ENCODE results near the gene SLC12A8.

SLC12A8 gene

DNA sequence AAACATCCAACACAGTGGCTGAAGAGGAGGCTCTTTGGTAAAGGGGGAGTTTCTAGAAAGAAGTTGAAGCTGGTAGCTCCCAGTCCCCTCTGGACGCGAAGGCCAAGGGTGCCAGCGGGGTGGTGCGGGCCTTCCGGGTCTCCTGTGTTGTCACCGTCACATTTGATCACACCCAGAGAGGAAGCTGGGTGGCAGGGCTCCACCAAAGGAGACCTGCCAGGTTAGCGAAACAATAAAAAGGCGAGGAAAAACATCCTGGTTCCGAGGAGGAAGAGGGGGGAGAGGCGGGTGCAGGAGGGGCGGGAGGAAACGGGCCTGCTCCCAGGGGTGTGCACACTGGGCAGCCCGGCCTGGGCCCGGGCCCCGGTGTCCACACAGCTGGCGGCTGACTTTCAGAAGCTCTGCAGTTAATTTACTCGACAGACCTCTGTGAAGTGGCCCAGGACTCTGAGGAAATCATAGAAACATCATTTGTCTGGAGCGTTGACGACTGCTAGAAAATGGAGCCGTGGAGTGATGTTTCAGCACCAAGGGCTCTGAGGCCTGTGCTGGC, 168.9 kb downstream of the SLC12A8 start:
- no peaks in the 10 kb centered on the region for H3K36me3 ChIP-seq (ENCODE audit: insufficient read depth, low read length)

DNA sequence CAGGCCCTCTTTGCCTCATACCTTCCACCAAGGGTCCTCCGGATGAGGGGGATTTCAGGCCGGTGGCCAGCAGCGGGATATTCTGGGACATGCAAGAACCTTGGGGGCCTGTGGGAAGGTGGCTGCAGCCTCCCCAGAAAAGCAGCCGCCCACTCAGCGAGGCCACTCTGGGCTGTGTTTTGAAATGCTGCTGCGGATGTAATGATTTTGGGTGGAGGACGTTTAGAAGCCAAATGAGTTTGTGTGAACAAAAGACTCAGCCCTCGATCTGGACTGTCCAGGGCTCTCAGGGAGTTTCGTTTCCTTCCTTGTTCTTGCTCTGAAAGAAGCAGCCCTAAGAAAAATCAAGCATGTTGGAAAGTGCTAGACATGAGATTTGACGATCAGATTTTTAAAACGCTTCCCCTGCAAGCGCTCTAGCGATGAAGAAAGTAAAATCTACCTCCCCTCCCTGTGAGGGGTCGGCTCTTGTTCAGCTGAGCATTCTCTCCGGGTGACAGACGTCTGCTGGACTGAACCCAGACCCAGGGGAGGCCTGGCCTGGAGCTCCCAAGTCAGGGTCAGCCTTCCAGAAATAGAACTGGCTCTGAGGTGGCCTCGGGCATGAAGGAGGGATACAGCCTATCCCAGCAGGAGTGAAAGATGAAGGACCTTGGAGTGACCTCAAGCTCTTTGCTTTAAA, 169.7 kb downstream of the SLC12A8 start:
- no peaks in the 10 kb centered on the region for H3K79me2 ChIP-seq (ENCODE audit: insufficient read depth, low read length)
- no peaks in the 10 kb centered on the region for H3K36me3 ChIP-seq (ENCODE audit: insufficient read depth, low read length)
- H3K9me3 ChIP-seq (ENCODE audit: insufficient read depth, low read depth, low read length) = no peaks in the 10 kb centered on the region
- TF ChIP-seq, protein P1, sequence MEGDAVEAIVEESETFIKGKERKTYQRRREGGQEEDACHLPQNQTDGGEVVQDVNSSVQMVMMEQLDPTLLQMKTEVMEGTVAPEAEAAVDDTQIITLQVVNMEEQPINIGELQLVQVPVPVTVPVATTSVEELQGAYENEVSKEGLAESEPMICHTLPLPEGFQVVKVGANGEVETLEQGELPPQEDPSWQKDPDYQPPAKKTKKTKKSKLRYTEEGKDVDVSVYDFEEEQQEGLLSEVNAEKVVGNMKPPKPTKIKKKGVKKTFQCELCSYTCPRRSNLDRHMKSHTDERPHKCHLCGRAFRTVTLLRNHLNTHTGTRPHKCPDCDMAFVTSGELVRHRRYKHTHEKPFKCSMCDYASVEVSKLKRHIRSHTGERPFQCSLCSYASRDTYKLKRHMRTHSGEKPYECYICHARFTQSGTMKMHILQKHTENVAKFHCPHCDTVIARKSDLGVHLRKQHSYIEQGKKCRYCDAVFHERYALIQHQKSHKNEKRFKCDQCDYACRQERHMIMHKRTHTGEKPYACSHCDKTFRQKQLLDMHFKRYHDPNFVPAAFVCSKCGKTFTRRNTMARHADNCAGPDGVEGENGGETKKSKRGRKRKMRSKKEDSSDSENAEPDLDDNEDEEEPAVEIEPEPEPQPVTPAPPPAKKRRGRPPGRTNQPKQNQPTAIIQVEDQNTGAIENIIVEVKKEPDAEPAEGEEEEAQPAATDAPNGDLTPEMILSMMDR (conservative IDR thresholded peaks at IDR 0.05; ENCODE audit: low read length) = no peak
- TF ChIP-seq EZH2phosphoT487 (IDR thresholded peaks at IDR 0.05; ENCODE audit: borderline replicate concordance) = no peak
- H4K20me1 ChIP-seq (ENCODE audit: insufficient read depth, low read length, poor library complexity, severe bottlenecking) = peaks cover 3% of the 10 kb centered on the region
- no peaks in the 10 kb centered on the region for H3K9me2 ChIP-seq (replicated peaks; ENCODE audit: low read depth, low read length)
- H3K4me1 ChIP-seq (ENCODE audit: insufficient read depth, low read length, poor library complexity, severe bottlenecking) = no peaks in the 10 kb centered on the region
- no peaks in the 10 kb centered on the region for H3K27me3 ChIP-seq (ENCODE audit: insufficient read depth, low read length, poor library complexity, severe bottlenecking)
- H3F3A ChIP-seq (ENCODE audit: low read depth) = no peaks in the 10 kb centered on the region
- H3K9ac ChIP-seq (ENCODE audit: low read depth, low read length, poor library complexity, severe bottlenecking) = no peak overlapping the region
- no peak overlapping the region for H3K4me3 ChIP-seq (ENCODE audit: low read length, poor library complexity, severe bottlenecking)
- H2AFZ ChIP-seq (ENCODE audit: low read length) = no peak overlapping the region
- H3K4me2 ChIP-seq (ENCODE audit: low read depth, low read length, poor library complexity, severe bottlenecking) = no peak overlapping the region

More for the DNA sequence above, 168.9 kb downstream of the SLC12A8 start:
- Histone ChIP-seq H3K9ac (ENCODE audit: low read depth, low read length, poor library complexity, severe bottlenecking) (no peak overlapping the region), H3K9me3 (ENCODE audit: insufficient read depth, low read depth, low read length) (no peaks in the 10 kb centered on the region), H3K4me2 (ENCODE audit: low read depth, low read length, poor library complexity, severe bottlenecking) (no peak overlapping the region), H3K4me1 (ENCODE audit: insufficient read depth, low read length, poor library complexity, severe bottlenecking) (no peaks in the 10 kb centered on the region), H4K20me1 (ENCODE audit: insufficient read depth, low read length, poor library complexity, severe bottlenecking) (peaks cover 3% of the 10 kb centered on the region), H3K27me3 (ENCODE audit: insufficient read depth, low read length, poor library complexity, severe bottlenecking) (no peaks in the 10 kb centered on the region), H2AFZ (ENCODE audit: low read length) (no peak overlapping the region), H3F3A (ENCODE audit: low read depth) (no peaks in the 10 kb centered on the region), H3K4me3 (ENCODE audit: low read length, poor library complexity, severe bottlenecking) (no peak overlapping the region), H3K9me2 (replicated peaks; ENCODE audit: low read depth, low read length) (no peaks in the 10 kb centered on the region), H3K79me2 (ENCODE audit: insufficient read depth, low read length) (no peaks in the 10 kb centered on the region)
- TF ChIP-seq, protein P1 (conservative IDR thresholded peaks at IDR 0.05; ENCODE audit: low read length) = no peak
- TF ChIP-seq EZH2phosphoT487 (IDR thresholded peaks at IDR 0.05; ENCODE audit: borderline replicate concordance) = no peak

DNA sequence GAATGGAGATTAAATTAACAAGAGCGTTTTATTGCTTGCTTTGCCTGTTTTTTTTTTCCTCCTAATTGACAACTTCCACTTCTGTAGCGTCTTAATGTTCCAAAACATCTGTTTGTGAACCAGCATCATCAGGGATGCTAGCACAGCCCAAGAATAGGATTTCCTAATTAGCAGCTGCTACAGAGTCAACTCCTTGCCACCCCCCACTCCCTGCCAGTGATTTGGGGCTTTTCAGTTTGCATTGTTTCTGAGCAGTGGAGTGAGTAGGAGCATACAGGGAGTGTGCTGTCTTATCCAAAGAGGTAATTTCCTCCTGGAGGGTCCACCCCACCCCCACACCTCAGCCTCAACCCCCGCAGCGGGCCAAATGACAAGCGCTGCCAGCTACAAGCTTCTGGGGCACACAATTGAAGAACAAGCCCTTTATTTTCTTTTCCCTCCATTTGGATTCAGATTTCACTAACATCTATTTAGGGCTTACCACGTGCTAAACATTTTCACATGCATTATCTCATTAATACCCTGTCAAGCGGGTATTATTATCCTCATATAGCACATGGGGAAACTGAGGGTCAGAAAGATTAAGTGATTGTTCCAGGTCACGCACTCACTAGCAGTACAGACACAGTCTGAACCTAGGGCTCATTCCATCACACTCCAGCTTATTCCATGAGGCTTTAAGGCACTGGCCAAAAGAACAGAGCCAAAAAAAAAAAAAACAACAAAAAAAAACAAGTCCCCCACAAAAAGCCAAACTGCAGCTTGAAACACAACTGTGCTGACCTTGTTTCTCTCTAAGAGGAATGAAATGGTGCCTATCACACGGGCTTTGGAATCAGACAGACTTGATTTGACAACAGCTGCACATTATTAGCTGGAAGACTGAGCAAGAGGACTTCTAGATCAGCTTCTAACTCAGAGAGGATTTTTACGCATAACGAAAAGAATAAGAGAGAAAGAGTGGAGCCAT, 173.1 kb downstream of the SLC12A8 start:
- H3K9ac ChIP-seq (ENCODE audit: low read depth, low read length, poor library complexity, severe bottlenecking) = no peak overlapping the region
- H3K4me3 ChIP-seq (ENCODE audit: low read length, poor library complexity, severe bottlenecking) = no peak overlapping the region
- no peaks in the 10 kb centered on the region for H3K36me3 ChIP-seq (ENCODE audit: insufficient read depth, low read length)
- H2AFZ ChIP-seq (ENCODE audit: low read length) = no peak overlapping the region
- H3K4me2 ChIP-seq (ENCODE audit: low read depth, low read length, poor library complexity, severe bottlenecking) = no peak overlapping the region
- no peaks in the 10 kb centered on the region for H4K20me1 ChIP-seq (ENCODE audit: insufficient read depth, low read length, poor library complexity, severe bottlenecking)
- H3K27me3 ChIP-seq (ENCODE audit: insufficient read depth, low read length, poor library complexity, severe bottlenecking) = no peaks in the 10 kb centered on the region
- no peaks in the 10 kb centered on the region; the same call in 1 of the 2 replicates for H3K79me2 ChIP-seq (ENCODE audit: insufficient read depth, low read length)
- H3K4me1 ChIP-seq (ENCODE audit: insufficient read depth, low read length, poor library complexity, severe bottlenecking) = no peaks in the 10 kb centered on the region
- no peak for TF ChIP-seq EZH2phosphoT487 (IDR thresholded peaks at IDR 0.05; ENCODE audit: borderline replicate concordance)
- TF ChIP-seq, protein P1 (conservative IDR thresholded peaks at IDR 0.05; ENCODE audit: low read length) = no peak
- H3F3A ChIP-seq (ENCODE audit: low read depth) = 0 out of 2 replicates have a peak, but pooled peaks cover 3% of the 10 kb centered on the region
- H3K9me3 ChIP-seq (ENCODE audit: insufficient read depth, low read depth, low read length) = peaks cover 4% of the 10 kb centered on the region; the same call in 1 of the 2 replicates
- no peaks in the 10 kb centered on the region for H3K9me2 ChIP-seq (replicated peaks; ENCODE audit: low read depth, low read length)

Measured in Loucy (cell line).